C4-2B (cell line): ENCODE results near the gene EVC.
"Not testable (repeated sequence)": the region's sequence is repeated elsewhere in the genome, so short reads cannot be mapped to it uniquely, and the experiment has no call there.

Experiments used
- H3K27ac ChIP-seq: fragments of 450-650 bp; 2 replicates; pipeline ENCODE4 v1.5.1; 2017
- CTCF ChIP-seq: fragments of 450-650 bp; conservative IDR thresholded peaks from 2 replicates; pipeline ENCODE4 v1.5.1; 2017; ENCODE audit warnings: mild to moderate bottlenecking
- ZFX ChIP-seq: fragments of 450-650 bp; IDR thresholded peaks from 2 replicates; pipeline ENCODE4 v1.6.1; 2017

Gene EVC

DNA sequence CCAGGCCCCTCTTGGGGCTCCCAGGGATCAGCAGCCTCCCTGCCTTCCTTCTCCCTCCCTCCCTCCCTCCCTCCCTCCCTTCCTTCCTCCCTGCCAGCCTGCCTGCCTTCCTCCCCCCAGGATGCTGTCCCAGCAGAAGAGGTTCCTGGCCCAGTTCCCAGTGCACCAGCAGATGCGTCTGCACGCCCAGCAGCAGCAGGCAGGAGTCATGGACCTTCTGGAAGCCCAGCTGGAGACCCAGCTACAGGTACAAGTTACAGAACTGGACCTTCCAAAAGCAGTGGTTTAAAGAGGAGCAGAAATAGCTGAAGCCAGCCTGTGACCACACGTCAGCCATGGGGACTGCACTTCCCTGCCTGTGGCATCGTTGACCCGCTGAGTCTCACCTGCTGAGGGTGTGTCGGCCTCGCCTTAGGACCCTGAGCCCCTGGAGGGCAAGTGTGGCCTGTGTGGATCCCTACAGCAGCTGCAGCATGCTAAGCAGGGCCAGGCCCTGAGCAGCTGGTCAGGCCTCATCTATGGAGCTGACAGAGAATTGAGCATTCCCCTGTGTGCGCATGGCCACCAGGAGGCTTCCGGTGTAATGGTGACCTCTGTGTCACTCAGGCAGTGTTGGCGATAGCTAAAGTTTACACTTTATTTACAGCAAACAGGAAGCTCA, 97.2 kb downstream of the EVC start:
- TF ChIP-seq ZFX (no peak), CTCF (no peak)
- no peak overlapping the region for H3K27ac ChIP-seq

DNA sequence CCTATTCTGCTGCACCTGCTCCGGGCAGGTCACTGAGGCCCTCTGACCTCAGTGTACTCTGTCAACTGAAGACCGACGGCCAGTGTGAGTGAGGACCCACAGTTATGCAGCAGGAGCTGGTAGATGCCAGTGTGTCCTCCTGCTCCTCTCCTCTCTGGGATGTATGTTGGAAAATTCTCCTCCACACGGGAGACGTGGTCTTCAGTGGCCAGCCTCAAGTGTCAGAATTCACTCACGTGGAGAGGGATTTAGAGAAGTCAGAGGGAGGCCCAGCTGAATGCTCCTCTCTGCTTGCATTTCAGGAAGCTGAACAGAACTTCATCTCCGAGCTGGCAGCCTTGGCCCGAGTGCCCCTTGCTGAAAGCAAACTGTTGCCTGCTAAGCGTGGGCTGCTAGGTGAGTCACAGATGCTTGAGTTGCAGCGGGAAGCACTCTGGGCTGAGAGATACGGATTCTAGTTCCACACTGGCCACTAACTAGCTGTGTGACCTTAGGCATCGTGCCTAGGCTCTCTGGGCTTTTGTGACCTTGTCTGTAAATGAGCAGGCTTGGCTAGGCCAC, 98.3 kb downstream of the EVC start:
- H3K27ac ChIP-seq = no peak overlapping the region
- TF ChIP-seq ZFX (no peak), CTCF (no peak)

- no peak for TF ChIP-seq CTCF
- TF ChIP-seq ZFX = no peak
- H3K27ac ChIP-seq = no peak overlapping the region
Measured at GRCh38 chr4:5810151-5810550, 99.2 kb downstream of the EVC start.

DNA sequence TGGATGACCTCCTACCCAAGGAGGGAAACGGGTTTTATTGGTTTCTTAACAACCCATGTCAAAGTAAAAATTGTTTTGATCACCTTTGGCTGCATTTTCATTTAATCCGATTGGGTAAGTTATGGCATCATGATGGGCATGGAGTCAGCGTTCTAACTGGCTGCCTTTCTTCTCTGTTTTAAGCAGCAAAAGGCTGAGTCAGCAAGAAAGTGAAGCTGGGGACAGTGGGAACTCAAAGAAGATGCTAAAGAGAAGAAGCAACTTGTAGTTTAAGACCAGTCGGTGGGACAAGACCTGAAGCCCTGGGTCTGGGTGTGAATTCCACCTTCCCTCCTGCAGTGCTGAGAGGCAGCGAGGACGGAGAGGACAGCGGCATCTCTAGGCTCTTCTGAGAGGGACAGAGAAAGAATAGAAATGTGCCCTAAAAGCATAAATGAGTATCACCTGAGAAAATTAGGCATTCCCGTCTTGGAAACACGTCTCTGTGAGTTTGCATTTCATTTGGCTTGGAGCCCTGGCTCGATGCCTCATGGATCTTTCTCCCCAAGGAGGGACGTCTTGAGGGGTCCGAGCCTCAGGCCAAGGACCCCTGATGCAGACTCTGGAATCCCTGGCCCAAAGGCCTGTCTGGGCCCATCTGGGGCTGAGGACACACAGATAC, 99.9 kb downstream of the EVC start:
- TF ChIP-seq ZFX (no peak), CTCF (no peak)
- H3K27ac ChIP-seq = no peak overlapping the region

DNA sequence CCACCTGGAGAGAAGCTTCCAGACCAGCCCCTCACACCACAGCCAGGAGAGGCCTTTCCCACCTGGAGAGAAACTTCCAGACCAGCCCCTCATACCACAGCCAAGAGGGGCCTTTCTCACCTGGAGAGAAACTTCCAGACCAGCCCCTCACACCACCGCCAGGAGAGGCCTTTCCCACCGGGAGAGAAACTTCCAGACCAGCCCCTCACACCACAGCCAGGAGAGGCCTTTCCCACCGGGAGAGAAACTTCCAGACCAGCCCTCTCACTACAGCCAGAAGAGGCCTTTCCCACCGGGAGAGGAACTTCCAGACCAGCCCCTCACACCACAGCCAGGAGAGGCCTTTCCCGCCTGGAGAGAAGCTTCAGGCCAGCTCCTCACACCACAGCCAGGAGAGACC, 101.1 kb downstream of the EVC start:
- not testable (repeated sequence) for H3K27ac ChIP-seq

DNA sequence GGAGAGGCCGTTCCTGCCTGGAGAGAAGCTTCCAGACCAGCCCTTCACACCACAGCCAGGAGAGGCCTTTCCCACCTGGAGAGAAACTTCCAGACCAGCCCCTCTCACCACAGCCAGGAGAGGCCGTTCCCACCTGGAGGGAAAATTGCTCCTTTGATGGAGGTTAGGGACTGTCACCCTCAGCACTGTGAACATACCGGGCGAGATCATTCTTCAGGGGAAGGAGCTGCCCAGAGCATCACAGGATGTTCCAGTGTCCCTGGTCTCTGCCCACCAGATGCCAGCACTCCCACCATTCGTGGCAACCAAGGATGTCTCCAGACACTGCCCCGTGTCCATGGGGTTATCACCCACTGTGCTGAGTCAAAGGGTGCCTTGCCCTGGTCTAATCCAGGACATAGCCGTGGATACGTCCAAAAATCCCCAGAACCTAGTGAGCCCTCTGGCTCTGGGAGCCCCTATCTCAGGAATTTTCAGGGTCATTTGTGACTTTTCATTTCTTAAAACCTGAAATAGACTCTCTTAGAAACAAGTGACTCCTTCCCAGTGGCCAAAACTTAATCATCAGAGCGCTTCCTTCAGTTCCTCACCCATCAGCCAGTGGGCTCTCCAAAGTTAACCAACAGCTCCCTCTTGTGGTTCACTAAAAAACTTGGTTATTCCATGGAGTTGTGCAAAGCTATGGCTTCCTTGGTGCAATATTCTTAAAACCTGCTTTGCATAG, 101.7 kb downstream of the EVC start:
- no peak overlapping the region for H3K27ac ChIP-seq
- TF ChIP-seq CTCF (peak; percentile 81), ZFX (no peak)

DNA sequence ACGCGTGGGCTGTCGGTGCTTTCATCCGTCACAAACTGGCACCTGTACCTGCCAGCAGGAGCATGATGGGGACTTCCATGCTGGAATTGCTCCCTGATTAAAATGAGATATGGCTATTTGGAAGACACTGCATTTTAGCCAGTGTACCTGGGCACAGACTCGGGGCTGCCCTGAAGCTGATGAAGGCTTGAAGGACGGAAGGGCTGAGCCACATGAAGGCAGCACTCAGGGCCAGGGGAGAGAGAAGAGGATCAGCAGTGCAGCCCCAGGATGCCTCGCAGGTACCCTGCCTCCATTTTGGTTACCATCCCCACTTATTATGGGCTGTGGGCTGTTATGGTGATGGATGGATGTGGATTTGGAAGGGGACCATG, 102.9 kb downstream of the EVC start:
- H3K27ac ChIP-seq = no peak overlapping the region
- TF ChIP-seq CTCF = no peak
